Nephron progenitor cell (in vitro differentiated cells): ENCODE data around the gene NEK7.
A peak's percentile ranks its signal among the peaks of the same experiment; 100 is the strongest.

Experiments
- DNase-seq: peaks from one replicate; pipeline ENCODE4 v3.0.0; 2021
- H3K27ac Mint-ChIP-seq: 2 replicates; pipeline ENCODE4 v1.8.0; 2021; ENCODE audit warnings: mild to moderate bottlenecking, moderate library complexity, mixed read lengths
- H3K27me3 Mint-ChIP-seq: 2 replicates; pipeline ENCODE4 v1.8.0; 2021; ENCODE audit warnings: mild to moderate bottlenecking, low read depth, mixed read lengths; ENCODE audit not compliant: poor library complexity
- H3K36me3 Mint-ChIP-seq: 2 replicates; pipeline ENCODE4 v1.8.0; 2021; ENCODE audit warnings: low read depth, mixed read lengths
- H3K4me1 Mint-ChIP-seq: 2 replicates; pipeline ENCODE4 v1.8.0; 2021; ENCODE audit warnings: mixed read lengths
- H3K4me3 Mint-ChIP-seq: 2 replicates; pipeline ENCODE4 v1.8.0; 2021; ENCODE audit warnings: mild to moderate bottlenecking, moderate library complexity, mixed read lengths
- H3K9me3 Mint-ChIP-seq: 2 replicates; pipeline ENCODE4 v1.8.0; 2021; ENCODE audit warnings: mild to moderate bottlenecking, moderate library complexity, mixed read lengths
- CTCF ChIP-seq: fragments of 200-600 bp; sonication (generic); IDR thresholded peaks from 2 replicates; pipeline ENCODE4 v1.5.0; 2021; ENCODE audit warnings: antibody characterized with exemption

NEK7 gene

GRCh38 chr1:198161718-198162090 lies 4.9 kb downstream of the NEK7 start:
- H3K4me1 Mint-ChIP-seq, result peaks cover 67% of the 10 kb centered on the region
- H3K27me3 Mint-ChIP-seq, result no peaks in the 10 kb centered on the region
- H3K27ac Mint-ChIP-seq, result no peak overlapping the region
- H3K36me3 Mint-ChIP-seq, result peaks cover 28% of the 10 kb centered on the region
- peaks cover 6% of the 10 kb centered on the region for H3K9me3 Mint-ChIP-seq
- no peak for DNase-seq
- H3K4me3 Mint-ChIP-seq, result peak overlapping the region; percentile 40
- no peak for TF ChIP-seq CTCF

GRCh38 chr1:198162091-198162767 lies 5.4 kb downstream of the NEK7 start:
- Mint-ChIP-seq H3K27ac (no peak overlapping the region), H3K27me3 (no peaks in the 10 kb centered on the region), H3K4me1 (peaks cover 71% of the 10 kb centered on the region), H3K36me3 (peaks cover 28% of the 10 kb centered on the region), H3K4me3 (no peak overlapping the region), H3K9me3 (peaks cover 6% of the 10 kb centered on the region)
- no peak for DNase-seq
- no peak for TF ChIP-seq CTCF

- Mint-ChIP-seq H3K36me3 (peaks cover 28% of the 10 kb centered on the region), H3K27me3 (no peaks in the 10 kb centered on the region), H3K4me3 (no peak overlapping the region), H3K27ac (peak overlapping the region; percentile 61), H3K4me1 (peaks cover 61% of the 10 kb centered on the region), H3K9me3 (peaks cover 6% of the 10 kb centered on the region)
- no peak for DNase-seq
- no peak for TF ChIP-seq CTCF
Observed at GRCh38 chr1:198165927-198166647, 9.3 kb downstream of the NEK7 start.

GRCh38 chr1:198166900-198167299 lies 10.1 kb downstream of the NEK7 start:
- Mint-ChIP-seq H3K9me3 (peaks cover 6% of the 10 kb centered on the region), H3K27me3 (no peaks in the 10 kb centered on the region), H3K4me3 (no peak overlapping the region), H3K27ac (no peak overlapping the region), H3K4me1 (peaks cover 59% of the 10 kb centered on the region), H3K36me3 (peaks cover 28% of the 10 kb centered on the region)
- DNase-seq, result no peak
- no peak for TF ChIP-seq CTCF

GRCh38 chr1:198167436-198167934 lies 10.7 kb downstream of the NEK7 start:
- H3K27ac Mint-ChIP-seq, result peak overlapping the region; percentile 58
- H3K4me1 Mint-ChIP-seq, result peaks cover 53% of the 10 kb centered on the region
- no peak for TF ChIP-seq CTCF

More at GRCh38 chr1:198167436-198167934, 10.7 kb downstream of the NEK7 start:
- H3K4me3 Mint-ChIP-seq, result no peak overlapping the region
- no peaks in the 10 kb centered on the region for H3K27me3 Mint-ChIP-seq
- peaks cover 6% of the 10 kb centered on the region for H3K9me3 Mint-ChIP-seq
- no peak for DNase-seq
- peaks cover 25% of the 10 kb centered on the region for H3K36me3 Mint-ChIP-seq
